GM19238 (cell line): Measurements from ENCODE around the gene PTP4A2.

Source experiments
- DNase-seq: peaks from one replicate; pipeline ENCODE4 v3.0.0; 2011; ENCODE audit warnings: low spot score; ENCODE audit not compliant: insufficient read length

PTP4A2 gene

GRCh38 chr1:31888291-31888690 is 49.9 kb downstream of the PTP4A2 start:
- no peak for DNase-seq

DNA sequence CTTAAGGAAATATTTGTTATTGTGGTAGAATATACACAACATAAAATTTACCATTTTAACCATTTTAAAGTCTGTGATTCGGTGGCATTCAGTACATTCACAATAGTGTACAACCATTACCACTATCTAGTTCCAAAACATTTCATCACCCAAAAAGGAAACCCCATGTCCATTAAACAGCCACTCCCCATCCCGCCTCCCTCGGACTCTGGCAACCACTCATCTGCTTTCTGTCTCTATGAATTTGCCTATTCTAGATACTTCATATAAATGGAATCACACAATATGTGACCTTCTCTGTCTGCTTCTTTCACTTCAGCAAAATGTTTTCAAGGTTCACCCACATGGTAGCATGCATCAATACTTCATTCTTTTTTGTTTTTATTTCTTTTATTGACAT is 51.3 kb downstream of the PTP4A2 start:
- no peak for DNase-seq

GRCh38 chr1:31885851-31886250 is 52.3 kb downstream of the PTP4A2 start:
- no peak for DNase-seq

GRCh38 chr1:31883357-31883942 is 54.7 kb downstream of the PTP4A2 start:
- no peak for DNase-seq

GRCh38 chr1:31881688-31882000 is 56.5 kb downstream of the PTP4A2 start:
- no peak for DNase-seq

GRCh38 chr1:31880957-31881687 is 57.0 kb downstream of the PTP4A2 start:
- peak; percentile 16 for DNase-seq

DNA sequence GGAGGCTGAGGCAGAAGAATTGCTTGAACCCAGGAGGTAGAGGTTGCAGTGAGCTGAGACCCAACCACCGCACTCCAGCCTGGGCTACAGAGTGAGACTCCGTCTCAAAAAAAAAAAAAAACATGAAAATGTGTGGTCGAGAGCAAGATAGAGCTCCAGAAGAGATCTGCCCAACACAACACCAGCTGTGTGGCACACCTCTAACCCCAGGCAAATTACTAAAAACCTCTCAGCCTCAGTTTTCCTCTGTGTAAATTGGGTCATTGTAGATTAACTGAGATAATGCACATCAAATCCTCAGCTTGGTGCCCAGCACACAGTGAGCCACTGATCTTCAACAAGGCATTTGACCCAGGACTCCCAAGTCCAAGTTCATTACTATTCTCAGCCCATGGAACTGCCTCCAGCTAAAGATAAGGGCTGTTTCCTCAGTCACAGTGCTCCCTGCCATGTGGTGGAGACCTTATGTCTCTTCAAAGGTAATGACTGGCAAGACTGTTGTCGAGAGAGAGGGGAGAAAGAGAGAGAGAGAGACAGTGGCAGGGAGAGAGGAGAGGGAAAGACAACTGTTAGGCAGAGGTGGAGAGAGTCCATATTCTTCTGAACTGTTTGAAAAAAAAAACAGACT is 58.1 kb downstream of the PTP4A2 start:
- DNase-seq: no peak

DNA sequence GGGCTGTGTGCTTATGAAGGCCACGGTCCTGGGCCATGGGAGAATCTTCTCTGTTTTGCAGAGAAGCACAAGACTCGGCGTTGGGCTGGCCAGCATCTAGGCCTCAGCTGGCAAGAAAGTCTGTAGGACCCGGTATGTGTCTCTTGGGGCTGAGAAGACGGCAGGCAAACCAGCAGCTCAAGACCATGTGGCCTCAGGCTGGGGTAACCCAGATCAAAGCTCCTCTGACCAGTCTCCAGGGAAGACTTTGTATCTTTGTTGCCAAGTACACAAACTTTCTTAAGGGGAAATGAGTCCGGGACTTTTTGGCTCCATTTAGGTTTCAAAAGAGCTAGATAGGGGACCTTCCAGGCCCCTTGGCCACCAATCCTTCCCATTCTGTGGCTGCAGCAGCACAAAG is 60.1 kb downstream of the PTP4A2 start:
- no peak for DNase-seq

GRCh38 chr1:31877544-31877943 is 60.6 kb downstream of the PTP4A2 start:
- DNase-seq: no peak

GRCh38 chr1:31875636-31876236 is 62.4 kb downstream of the PTP4A2 start:
- DNase-seq: no peak

- no peak for DNase-seq
Observed at GRCh38 chr1:31874942-31875341, 63.2 kb downstream of the PTP4A2 start.

DNA sequence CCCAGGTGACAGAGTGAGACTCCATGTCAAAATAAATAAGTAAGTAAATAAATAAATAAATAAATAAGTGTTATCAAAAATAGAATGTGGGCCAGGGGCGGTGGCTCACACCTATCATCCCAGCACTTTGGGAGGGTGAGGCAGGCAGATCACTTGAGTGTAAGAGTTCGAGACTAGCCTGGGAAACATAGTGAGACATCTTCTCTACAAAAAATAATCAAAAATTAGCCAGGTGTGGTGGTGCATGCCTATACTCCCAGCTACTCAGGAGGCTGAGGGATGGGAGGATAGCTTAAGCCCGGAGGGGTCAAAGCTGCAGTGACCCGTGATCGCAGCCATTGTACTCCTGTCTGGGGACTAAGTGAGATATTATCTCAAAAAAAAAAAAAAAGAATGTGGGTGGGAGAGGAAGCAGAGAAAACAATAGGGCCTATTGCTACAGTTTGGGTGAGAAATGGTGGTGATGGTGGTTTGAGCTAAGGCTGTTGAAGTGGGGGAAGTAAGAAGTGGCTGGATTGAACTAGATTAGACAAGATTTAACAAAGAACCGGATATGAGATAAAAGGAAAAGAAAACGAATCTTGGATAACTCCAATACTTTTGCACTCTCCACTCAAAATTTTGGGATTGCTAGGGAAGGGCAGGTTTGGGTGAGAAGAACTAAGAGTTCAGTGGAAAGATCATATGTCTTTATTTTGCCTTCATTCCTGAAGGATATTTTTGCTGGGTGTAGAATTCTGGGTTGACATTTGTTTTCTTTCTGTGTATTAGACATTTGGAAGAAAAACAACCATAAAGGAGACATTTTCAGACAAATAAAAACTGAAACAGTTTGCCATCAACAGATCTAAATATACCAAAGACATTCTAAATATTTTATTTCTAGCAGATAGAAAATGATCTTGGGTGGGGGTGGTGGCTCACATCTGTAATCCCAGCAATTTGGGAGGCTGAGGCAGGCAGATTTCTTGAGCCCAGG is 65.2 kb downstream of the PTP4A2 start:
- DNase-seq: no peak

GRCh38 chr1:31871703-31872102 is 66.5 kb downstream of the PTP4A2 start:
- no peak for DNase-seq

DNA sequence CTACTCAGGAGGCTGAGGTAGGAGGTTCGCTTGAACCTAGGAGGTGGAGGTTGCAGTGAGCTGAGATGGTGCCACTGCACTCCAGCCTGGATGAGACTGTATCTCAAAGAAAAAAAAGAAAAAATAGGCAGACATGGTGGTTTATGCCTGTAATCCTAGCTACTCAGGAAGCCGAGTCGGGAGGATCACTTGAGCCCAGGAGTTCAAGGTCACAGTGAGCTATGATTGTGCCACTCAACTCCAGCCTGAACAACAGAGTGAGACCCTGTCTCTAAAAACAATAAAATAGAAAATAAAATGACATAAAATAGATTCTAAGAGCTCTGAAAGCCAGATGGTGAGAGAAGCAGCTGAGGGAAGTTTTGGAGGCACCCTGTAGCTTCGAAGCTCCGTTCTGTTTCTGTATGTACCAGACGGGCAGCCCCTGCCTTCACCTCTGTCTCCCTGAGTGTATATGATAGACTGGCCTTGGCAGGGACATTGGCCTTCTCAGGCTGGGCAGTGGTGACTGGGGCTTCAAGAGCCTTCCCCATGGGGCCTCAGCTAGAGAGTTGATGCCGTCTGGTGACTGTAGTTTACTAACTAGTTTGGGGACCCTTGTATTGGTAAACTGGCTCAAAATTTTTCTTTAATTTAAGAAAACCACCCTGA is 68.0 kb downstream of the PTP4A2 start:
- no peak for DNase-seq

DNA sequence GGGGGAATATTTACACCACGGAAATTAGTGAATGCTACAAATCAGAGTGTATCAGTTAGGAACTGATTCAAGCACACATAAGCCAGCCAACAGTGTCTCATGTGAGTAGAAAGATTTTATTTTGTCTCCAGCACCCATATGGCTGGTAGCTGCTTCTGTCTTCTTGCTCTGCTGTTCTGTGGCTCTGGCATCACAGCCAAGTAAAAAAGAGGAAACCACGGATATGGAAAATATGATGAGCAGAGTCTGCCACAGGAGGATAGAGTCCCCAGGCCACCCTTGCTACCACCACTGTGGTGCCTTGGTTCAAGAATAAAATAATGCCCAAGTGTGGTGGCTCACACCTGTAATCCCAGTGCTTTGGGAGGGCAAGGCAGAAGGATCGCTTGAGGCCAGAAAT is 68.7 kb downstream of the PTP4A2 start:
- DNase-seq: no peak

GRCh38 chr1:31868862-31869261 is 69.3 kb downstream of the PTP4A2 start:
- no peak for DNase-seq

- no peak for DNase-seq
Observed at GRCh38 chr1:31867546-31867945, 70.6 kb downstream of the PTP4A2 start.

- no peak for DNase-seq
Observed at GRCh38 chr1:31866450-31867032, 71.6 kb downstream of the PTP4A2 start.

GRCh38 chr1:31865728-31866449 is 72.3 kb downstream of the PTP4A2 start:
- no peak for DNase-seq

DNA sequence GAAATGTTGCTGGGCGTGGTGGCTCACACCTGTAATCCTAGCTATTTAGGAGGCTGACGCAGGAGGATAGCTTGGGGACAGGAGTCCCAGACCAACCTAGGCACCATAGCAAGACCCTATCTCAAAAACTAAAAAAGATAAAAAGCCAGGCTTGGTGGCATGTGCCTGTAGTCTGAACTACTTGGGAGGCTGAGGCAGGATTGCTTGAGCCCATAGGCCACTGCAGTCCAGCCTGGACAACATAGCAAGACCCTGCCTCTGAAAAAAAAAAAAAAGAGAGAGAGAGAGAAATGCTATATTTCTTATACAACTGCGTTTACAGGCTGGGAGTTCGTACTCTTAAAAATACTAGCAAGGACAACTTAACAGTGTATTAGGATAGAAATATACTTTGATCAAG is 76.1 kb downstream of the PTP4A2 start:
- no peak for DNase-seq
